Measurements from ENCODE around the gene BCL2.

Gene BCL2

GRCh38 chr18:63315876-63316275 lies 3.7 kb downstream of the BCL2 start:
- peaks cover 50 to 72% (median 60%) of the 10 kb centered on the region in 10 experiments for H3K4me1 ChIP-seq
- TF ChIP-seq Cebpa-rat (IDR thresholded peaks at IDR 0.05), result no peak
- H4K20me1 ChIP-seq, result peaks cover 0 to 77% (median 72%) of the 10 kb centered on the region in 11 experiments; a peak in 15 of 22 replicates
- no peaks in the 10 kb centered on the region; a peak in 1 of 22 replicates for H3K9me3 ChIP-seq (replicated peaks in 1 of 11)
- peak overlapping the region; percentile 76 to 99 (median 91); a peak in 20 of 22 replicates for H3K4me2 ChIP-seq
- peak overlapping the region in 8 of 11 experiments; percentile 23 to 98 (median 62); a peak in 10 of 22 replicates for H3K9ac ChIP-seq
- peaks cover 0 to 52% (median 32%) of the 10 kb centered on the region in 11 experiments; a peak in 10 of 22 replicates for H3K36me3 ChIP-seq
- H3K4me3 ChIP-seq, result peak overlapping the region in 8 of 10 experiments; percentile 80 to 97 (median 90); a peak in 14 of 20 replicates
- H3K27me3 ChIP-seq, result no peaks in the 10 kb centered on the region
- peak overlapping the region in 5 of 11 experiments; percentile 92 to 98 (median 96); a peak in 7 of 22 replicates for H3K27ac ChIP-seq

DNA sequence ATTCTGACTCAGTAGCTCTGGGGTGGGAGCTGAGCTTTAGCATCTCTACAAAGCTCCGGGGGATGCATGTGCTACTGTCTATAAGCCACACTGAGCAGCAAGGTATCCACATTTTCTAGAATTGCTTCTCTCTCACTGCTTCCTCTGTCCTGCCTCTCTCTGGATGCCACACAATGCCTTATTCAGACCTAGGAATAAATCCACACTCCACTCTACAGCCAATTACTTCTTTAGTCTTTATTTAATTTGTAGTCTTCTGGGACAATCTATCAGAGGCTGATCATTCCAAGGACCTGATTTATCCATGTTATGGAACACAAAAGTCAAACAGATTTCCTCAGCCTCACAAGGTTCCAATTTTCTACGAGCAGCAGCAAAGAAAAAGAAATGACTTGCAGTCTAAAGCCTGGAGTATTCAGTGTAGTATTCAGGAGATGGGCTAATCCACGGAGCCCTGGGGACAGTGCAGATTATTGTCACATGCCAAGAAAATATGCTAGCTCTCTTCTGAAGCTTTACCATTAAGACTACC lies 4.4 kb downstream of the BCL2 start:
- Histone ChIP-seq H3K9ac (peak overlapping the region in 9 of 11 experiments; percentile 23 to 98 (median 56); a peak in 14 of 22 replicates), H3K27ac (peak overlapping the region in 5 of 11 experiments; percentile 20 to 98 (median 35); a peak in 6 of 22 replicates)

DNA sequence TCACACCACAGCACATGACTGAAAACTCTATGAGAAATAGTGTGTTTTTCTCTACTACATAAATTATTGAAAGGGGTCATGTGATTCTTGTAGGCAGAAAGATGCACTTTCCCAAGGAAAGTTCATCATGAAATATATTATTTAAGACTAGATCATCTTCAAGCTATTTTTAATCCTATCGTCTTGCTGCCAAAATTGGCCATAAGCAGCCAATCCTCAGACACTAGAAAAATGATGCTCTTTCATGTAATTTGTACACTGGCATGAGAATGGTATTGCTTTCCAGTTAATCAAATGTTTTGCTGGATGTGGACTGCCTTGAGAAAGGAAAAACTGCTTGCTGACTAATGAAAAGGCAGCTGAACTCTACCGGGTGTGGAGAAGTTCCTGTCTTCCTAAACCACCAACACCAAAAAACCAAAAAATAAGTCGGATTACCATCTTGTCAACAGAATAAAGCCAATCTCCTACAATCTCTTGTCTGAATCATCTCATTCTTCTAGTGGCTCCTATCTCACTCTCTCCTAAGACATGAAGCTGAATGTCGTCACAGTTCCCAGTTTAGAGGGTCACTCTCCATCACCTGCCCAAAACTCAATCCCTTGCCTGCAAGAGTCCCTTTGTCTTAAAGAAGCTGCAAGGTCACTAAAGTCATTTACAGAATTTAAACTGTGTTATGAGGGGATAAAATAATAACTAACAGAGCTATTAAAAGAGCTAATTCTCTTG lies 5.3 kb downstream of the BCL2 start:
- Histone ChIP-seq H3K4me3 (peak overlapping the region in 7 of 10 experiments; percentile 80 to 97 (median 93); a peak in 10 of 20 replicates), H3K4me2 (peak overlapping the region; percentile 76 to 99 (median 91)), H3K9me3 (replicated peaks in 1 of 11) (no peaks in the 10 kb centered on the region; a peak in 1 of 22 replicates), H4K20me1 (peaks cover 0 to 93% (median 82%) of the 10 kb centered on the region in 11 experiments; a peak in 15 of 22 replicates), H3K4me1 (peaks cover 63 to 81% (median 73%) of the 10 kb centered on the region in 10 experiments), H3K36me3 (peaks cover 0 to 66% (median 38%) of the 10 kb centered on the region in 11 experiments; a peak in 10 of 22 replicates), H3K9ac (peak overlapping the region in 4 of 11 experiments; percentile 12 to 98 (median 40); a peak in 4 of 22 replicates), H3K27ac (peak overlapping the region in 1 of 11 experiments; percentile 15; a peak in 1 of 22 replicates), H3K27me3 (no peaks in the 10 kb centered on the region)
- no peak for TF ChIP-seq Cebpa-rat (IDR thresholded peaks at IDR 0.05)

More for the DNA sequence above, 4.4 kb downstream of the BCL2 start:
- TF ChIP-seq Cebpa-rat (IDR thresholded peaks at IDR 0.05), result no peak
- Histone ChIP-seq H3K4me2 (peak overlapping the region; percentile 76 to 99 (median 91)), H3K4me1 (peaks cover 54 to 76% (median 64%) of the 10 kb centered on the region in 10 experiments), H3K4me3 (peak overlapping the region in 8 of 10 experiments; percentile 80 to 97 (median 90); a peak in 14 of 20 replicates), H4K20me1 (peaks cover 0 to 84% (median 75%) of the 10 kb centered on the region in 11 experiments; a peak in 15 of 22 replicates), H3K9me3 (replicated peaks in 1 of 11) (no peaks in the 10 kb centered on the region; a peak in 1 of 22 replicates), H3K36me3 (peaks cover 0 to 59% (median 35%) of the 10 kb centered on the region in 11 experiments; a peak in 10 of 22 replicates), H3K27me3 (no peaks in the 10 kb centered on the region)

- Histone ChIP-seq H3K4me1 (peaks cover 63 to 89% (median 81%) of the 10 kb centered on the region in 10 experiments), H3K4me2 (peak overlapping the region; percentile 76 to 99 (median 91); a peak in 21 of 22 replicates), H3K27me3 (no peaks in the 10 kb centered on the region), H3K36me3 (peaks cover 0 to 70% (median 38%) of the 10 kb centered on the region in 11 experiments; a peak in 10 of 22 replicates), H3K9me3 (replicated peaks in 1 of 11) (no peaks in the 10 kb centered on the region; a peak in 1 of 22 replicates), H3K27ac (peak overlapping the region in 2 of 11 experiments; percentile 7 to 16; a peak in 1 of 22 replicates), H3K9ac (0 out of 22 replicates have a peak overlapping the region, but pooled peaks of 1 of the 11 experiments have one; percentile 12), H3K4me3 (peak overlapping the region in 2 of 10 experiments; percentile 97; a peak in 4 of 20 replicates), H4K20me1 (peaks cover 0 to 98% (median 88%) of the 10 kb centered on the region in 11 experiments; a peak in 15 of 22 replicates)
- no peak for TF ChIP-seq Cebpa-rat (IDR thresholded peaks at IDR 0.05)
Measured at GRCh38 chr18:63313396-63313917, 6.1 kb downstream of the BCL2 start.

GRCh38 chr18:63312737-63313395 lies 6.7 kb downstream of the BCL2 start:
- Histone ChIP-seq H3K27ac (peak overlapping the region in 2 of 11 experiments; percentile 7 to 16; a peak in 1 of 22 replicates), H4K20me1 (peaks cover 0 to 98% (median 88%) of the 10 kb centered on the region in 11 experiments; a peak in 15 of 22 replicates), H3K27me3 (no peaks in the 10 kb centered on the region), H3K4me1 (peaks cover 67 to 94% (median 87%) of the 10 kb centered on the region in 10 experiments), H3K9ac (peak overlapping the region in 1 of 11 experiments; percentile 4; a peak in 1 of 22 replicates), H3K4me2 (peak overlapping the region in 10 of 11 experiments; percentile 76 to 99 (median 88); a peak in 19 of 22 replicates), H3K9me3 (replicated peaks in 1 of 11) (no peaks in the 10 kb centered on the region; a peak in 1 of 22 replicates), H3K36me3 (peaks cover 0 to 69% (median 38%) of the 10 kb centered on the region in 11 experiments; a peak in 10 of 22 replicates), H3K4me3 (no peak overlapping the region; a peak in 1 of 20 replicates)
- no peak for TF ChIP-seq Cebpa-rat (IDR thresholded peaks at IDR 0.05)

- Histone ChIP-seq H3K4me1 (peaks cover 67 to 97% (median 94%) of the 10 kb centered on the region in 10 experiments), H3K4me2 (peak overlapping the region; percentile 42 to 99 (median 79)), H3K9ac (no peak overlapping the region), H3K27me3 (no peaks in the 10 kb centered on the region), H3K9me3 (replicated peaks in 1 of 11) (no peaks in the 10 kb centered on the region; a peak in 1 of 22 replicates), H3K36me3 (peaks cover 0 to 69% (median 39%) of the 10 kb centered on the region in 11 experiments; a peak in 10 of 22 replicates), H4K20me1 (peaks cover 0 to 98% (median 88%) of the 10 kb centered on the region in 11 experiments; a peak in 14 of 22 replicates), H3K4me3 (no peak overlapping the region; a peak in 1 of 20 replicates), H3K27ac (0 out of 22 replicates have a peak overlapping the region, but pooled peaks of 1 of the 11 experiments have one; percentile 10)
- TF ChIP-seq Cebpa-rat (IDR thresholded peaks at IDR 0.05), result no peak
Measured at GRCh38 chr18:63312019-63312409, 7.6 kb downstream of the BCL2 start.

DNA sequence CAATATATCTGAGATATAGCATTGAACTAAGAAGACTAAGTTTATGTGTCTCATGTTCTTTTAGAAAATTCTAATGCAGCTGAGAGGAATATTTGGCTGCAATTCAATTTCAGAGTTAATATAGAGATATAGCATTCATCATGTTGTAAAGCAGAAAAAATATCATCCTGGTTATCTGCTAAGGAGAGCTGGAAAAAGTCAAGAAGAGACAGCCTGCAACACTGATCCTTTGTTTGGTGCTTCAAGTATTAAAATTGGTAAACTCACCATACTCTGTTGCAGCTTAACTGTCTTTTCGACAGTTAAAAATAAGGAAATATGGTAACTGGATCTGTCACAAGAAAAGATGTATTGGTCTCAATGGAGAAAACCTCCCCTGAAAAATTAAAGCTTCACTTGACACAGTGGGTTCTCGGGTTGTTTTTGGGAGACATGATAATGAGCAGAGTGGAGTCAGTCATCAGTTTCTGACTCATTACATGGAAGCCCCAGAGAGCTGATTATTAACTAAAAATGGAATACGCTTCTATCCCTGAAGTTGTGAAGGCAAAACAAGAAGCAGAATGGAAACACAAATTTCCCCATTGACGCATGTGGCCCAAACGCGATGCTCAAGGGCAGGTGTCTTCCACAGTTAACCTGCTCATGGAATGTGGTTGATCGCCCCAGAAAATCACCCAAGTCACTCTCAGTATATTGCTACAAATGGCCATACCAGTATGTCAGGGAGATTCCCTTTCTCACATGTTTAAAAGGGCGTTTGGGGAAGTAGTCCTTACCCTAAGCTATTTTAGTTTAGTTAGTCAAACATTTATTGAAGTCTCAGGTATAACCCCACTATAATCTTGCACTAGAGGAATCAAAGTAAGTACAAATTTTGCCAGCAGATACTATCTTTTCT lies 8.2 kb downstream of the BCL2 start:
- no peaks in the 10 kb centered on the region; a peak in 1 of 22 replicates for H3K9me3 ChIP-seq (replicated peaks in 1 of 11)
- H3K27ac ChIP-seq, result no peak overlapping the region
- H3K4me1 ChIP-seq, result peaks cover 67 to 100% (median 96%) of the 10 kb centered on the region in 10 experiments
- H3K4me3 ChIP-seq, result no peak overlapping the region
- H3K4me2 ChIP-seq, result peak overlapping the region; percentile 42 to 99 (median 79)
- TF ChIP-seq Cebpa-rat (IDR thresholded peaks at IDR 0.05), result no peak
- H3K9ac ChIP-seq, result no peak overlapping the region
- H3K36me3 ChIP-seq, result peaks cover 0 to 75% (median 45%) of the 10 kb centered on the region in 11 experiments; a peak in 13 of 22 replicates
- peaks cover 0 to 98% (median 88%) of the 10 kb centered on the region in 11 experiments; a peak in 14 of 22 replicates for H4K20me1 ChIP-seq
- H3K27me3 ChIP-seq, result no peaks in the 10 kb centered on the region
